Cardiac fibroblast (primary cell): ENCODE measurements around the gene ULK4.

ENCODE experiments used
- DNase-seq, 2 donors: peaks; one replicate each; pipeline versions ENCODE4 v3.0.0 to v3.0.0-alpha.2; 2010; ENCODE audit warnings: low read depth in 2 of 2
- H3K4me3 ChIP-seq, 2 donors: replicated peaks in 1 of 2; 1 replicate in 1 of 2; 2 replicates in 1 of 2; pipeline ENCODE4 v1.5.1; 2011; ENCODE audit warnings: low read depth in 2 of 2, low read length in 2 of 2, mild to moderate bottlenecking in 2 of 2, moderate library complexity in 1 of 2
- TF ChIP-seq, protein P1 (sequence below): IDR thresholded peaks from one replicate; pipeline ENCODE4 v1.5.1; 2011; ENCODE audit warnings: low read depth, mild to moderate bottlenecking, low read length, inconsistent platforms

The ULK4 gene

DNA sequence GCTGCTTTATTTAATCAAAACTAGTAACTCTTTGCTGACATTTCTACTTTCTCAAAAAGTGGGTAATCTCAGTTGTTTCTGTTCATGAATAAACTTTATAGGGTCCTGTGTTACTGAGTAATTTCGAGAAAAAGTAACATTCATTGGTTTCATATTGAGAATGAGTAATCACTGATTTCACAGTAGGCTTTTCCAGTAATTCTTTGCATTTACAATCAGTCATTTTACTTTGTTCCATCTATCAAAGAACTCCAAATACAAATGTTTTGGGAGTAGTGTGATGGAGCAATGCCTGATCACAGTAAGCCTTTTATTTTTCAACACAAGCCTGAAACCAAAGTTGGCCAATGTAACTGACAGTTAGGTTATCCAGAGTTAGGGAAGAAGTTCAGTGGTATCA, 353.6 kb downstream of the ULK4 start:
- DNase-seq, result no peak
- H3K4me3 ChIP-seq, result no peak overlapping the region
- TF ChIP-seq, protein P1, sequence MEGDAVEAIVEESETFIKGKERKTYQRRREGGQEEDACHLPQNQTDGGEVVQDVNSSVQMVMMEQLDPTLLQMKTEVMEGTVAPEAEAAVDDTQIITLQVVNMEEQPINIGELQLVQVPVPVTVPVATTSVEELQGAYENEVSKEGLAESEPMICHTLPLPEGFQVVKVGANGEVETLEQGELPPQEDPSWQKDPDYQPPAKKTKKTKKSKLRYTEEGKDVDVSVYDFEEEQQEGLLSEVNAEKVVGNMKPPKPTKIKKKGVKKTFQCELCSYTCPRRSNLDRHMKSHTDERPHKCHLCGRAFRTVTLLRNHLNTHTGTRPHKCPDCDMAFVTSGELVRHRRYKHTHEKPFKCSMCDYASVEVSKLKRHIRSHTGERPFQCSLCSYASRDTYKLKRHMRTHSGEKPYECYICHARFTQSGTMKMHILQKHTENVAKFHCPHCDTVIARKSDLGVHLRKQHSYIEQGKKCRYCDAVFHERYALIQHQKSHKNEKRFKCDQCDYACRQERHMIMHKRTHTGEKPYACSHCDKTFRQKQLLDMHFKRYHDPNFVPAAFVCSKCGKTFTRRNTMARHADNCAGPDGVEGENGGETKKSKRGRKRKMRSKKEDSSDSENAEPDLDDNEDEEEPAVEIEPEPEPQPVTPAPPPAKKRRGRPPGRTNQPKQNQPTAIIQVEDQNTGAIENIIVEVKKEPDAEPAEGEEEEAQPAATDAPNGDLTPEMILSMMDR, result no peak

DNA sequence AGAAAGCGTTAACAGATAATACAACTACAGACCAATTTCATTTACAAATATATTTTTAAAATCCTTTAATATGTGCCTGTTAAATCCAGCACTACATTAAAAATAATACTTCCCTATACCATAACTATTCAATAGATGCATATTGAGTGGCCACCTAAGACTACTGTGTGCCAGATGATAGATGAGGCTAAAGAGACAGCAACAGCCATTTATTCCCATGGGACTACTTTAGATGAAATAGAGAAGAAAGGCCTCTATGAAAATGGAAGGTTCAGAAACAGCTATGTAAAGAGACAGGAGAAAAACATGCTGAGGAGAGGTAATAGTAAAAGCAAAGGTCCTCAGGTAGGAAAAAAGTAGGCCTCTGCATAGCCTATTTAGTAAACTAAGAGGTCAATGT, 358.1 kb downstream of the ULK4 start:
- DNase-seq, result no peak
- no peak overlapping the region for H3K4me3 ChIP-seq
- TF ChIP-seq, protein P1, result no peak

DNA sequence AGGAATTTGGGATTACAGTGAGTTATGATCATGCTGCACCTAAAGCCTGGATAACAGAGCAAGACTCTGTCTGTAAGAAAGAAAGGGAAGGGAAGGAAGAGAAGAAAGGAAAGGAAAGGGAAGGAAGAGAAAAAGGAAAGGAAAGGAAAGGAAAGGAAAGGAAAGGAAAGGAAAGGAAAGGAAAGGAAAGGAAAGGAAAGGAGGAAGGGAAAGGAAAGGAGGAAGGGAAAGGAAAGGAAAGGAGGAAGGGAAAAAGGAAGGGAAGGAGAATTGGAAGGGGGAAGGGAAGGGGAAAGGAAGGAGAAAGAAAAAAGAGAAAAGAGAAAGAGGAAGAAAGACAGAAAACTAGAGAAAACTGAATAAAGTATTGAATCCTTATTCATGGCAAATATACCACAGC, 359.8 kb downstream of the ULK4 start:
- TF ChIP-seq, protein P1, result no peak
- no peak overlapping the region for H3K4me3 ChIP-seq
- DNase-seq, result no peak

DNA sequence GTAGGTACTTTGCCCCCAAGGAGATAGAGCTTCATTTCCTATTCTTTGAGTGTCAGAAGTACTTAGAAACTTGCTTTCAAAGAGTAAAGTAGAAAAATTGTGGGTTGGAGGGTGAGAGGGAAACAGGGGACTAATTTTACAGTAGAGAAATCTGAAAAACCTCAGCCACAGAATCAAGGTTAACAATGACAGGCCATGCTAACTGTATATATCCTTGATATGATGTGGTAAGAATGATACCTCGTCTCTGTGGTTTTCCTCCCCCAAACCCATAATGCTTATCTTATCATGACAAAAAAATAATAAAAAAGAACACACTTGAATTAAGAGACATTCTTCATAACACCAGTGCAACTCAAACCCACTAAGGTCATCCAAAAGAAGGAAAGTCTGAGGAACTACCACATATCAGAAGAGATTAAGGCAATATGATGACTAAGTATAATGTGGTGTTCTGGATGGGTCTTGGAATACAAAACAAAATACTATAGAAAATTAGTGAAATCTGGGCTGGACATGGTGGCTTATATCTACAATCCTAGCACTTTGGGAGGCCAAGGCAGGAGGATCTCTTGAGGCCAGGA, 360.4 kb downstream of the ULK4 start:
- DNase-seq, result no peak
- no peak overlapping the region for H3K4me3 ChIP-seq
- TF ChIP-seq, protein P1, result no peak

DNA sequence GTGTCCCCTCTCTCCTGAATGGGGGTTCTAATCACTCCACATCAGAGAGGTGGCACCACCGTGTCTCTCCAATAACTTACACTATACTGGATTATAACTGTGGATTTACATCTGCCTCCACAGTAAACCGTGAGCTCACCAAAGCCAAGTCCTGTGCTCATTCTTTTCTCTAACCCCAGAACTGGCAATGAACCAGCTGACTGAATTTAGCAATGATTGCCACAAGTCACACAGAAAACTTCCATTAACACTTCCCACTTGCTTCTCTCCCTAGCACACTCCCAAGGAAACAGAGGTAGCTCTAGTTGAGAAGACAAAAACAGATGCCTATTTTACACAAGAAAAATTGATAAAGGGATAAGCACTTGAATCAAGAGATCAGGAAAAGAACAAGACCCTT, 361.3 kb downstream of the ULK4 start:
- H3K4me3 ChIP-seq, result no peak overlapping the region
- DNase-seq, result peak; percentile 10 to 11
- TF ChIP-seq, protein P1, result no peak

DNA sequence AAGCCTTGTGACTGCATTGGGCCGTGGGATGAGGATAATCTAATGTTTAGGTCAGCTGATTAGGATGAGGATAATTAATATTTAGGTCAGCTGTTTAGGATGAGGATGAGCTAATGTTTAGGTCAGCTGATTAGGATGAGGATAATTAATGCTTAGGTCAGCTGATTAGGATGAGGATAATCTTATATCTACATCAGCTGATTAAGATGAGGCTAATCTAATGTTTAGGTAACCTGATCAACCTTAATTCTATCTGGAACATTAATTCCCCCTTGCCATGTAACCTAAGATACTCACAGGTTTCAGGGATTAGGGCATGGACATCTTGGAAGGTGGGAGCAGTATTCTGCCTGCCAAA, 362.8 kb downstream of the ULK4 start:
- TF ChIP-seq, protein P1, result no peak
- H3K4me3 ChIP-seq, result no peak overlapping the region
- no peak for DNase-seq
